T-helper 2 cell treated with Interferon-gamma antibody and Interleukin-4, amounts not matched to agents 100 ng/mL and 5 ng/mL, for 36 hours (primary cell): ENCODE results near the gene EHD3. TPM values are rescaled to one million over a fixed set of nuclear protein-coding genes. Genes with fewer than 3 reads are reported as not detected.

Experiments used
- intact Hi-C: fragments of 100-400 bp; cut with micrococcal nuclease; formaldehyde crosslinking; loops from one replicate; pipeline ENCODE4 v1.15.1; 2023
- total RNA-seq: library from RNA; stranded (reverse); gene quantifications from 2 replicates; pipeline ENCODE4 v1.2.3, GENCODE V29; 2022

EHD3 gene
- total RNA-seq, 1 donor from 2014 or later, result 1.8 TPM

GRCh38 chr2:31234683-31235503 is 941 bp downstream of the EHD3 start:
- intact Hi-C loops, result loop anchor here (5.0 kb wide), 1 partner anchor 87 kb away; no protein-coding TSS in a partner anchor

GRCh38 chr2:31235504-31235902 is 1.6 kb downstream of the EHD3 start:
- intact Hi-C loops, result no loop called here

- intact Hi-C loops, result no loop called here
Observed at GRCh38 chr2:31236433-31237205, 2.7 kb downstream of the EHD3 start.

- intact Hi-C loops, result no loop called here
Observed at GRCh38 chr2:31237348-31238017, 3.5 kb downstream of the EHD3 start.

GRCh38 chr2:31238126-31238905 is 4.4 kb downstream of the EHD3 start:
- intact Hi-C loops, result no loop called here

- intact Hi-C loops, result no loop called here
Observed at GRCh38 chr2:31238906-31239592, 5.1 kb downstream of the EHD3 start.

GRCh38 chr2:31239593-31240177 is 5.7 kb downstream of the EHD3 start:
- intact Hi-C loops, result no loop called here

- intact Hi-C loops, result no loop called here
Observed at GRCh38 chr2:31240381-31241365, 6.7 kb downstream of the EHD3 start.

- intact Hi-C loops, result no loop called here
Observed at GRCh38 chr2:31241625-31242270, 7.8 kb downstream of the EHD3 start.

GRCh38 chr2:31243053-31243452 is 9.1 kb downstream of the EHD3 start:
- intact Hi-C loops, result no loop called here

GRCh38 chr2:31244101-31244500 is 10.1 kb downstream of the EHD3 start:
- intact Hi-C loops, result no loop called here

GRCh38 chr2:31246184-31246852 is 12.4 kb downstream of the EHD3 start:
- intact Hi-C loops, result no loop called here

GRCh38 chr2:31247711-31248110 is 13.8 kb downstream of the EHD3 start:
- intact Hi-C loops, result no loop called here

GRCh38 chr2:31248139-31248538 is 14.2 kb downstream of the EHD3 start:
- intact Hi-C loops, result no loop called here

- intact Hi-C loops, result no loop called here
Observed at GRCh38 chr2:31249009-31249690, 15.2 kb downstream of the EHD3 start.

GRCh38 chr2:31251018-31251417 is 17.1 kb downstream of the EHD3 start:
- intact Hi-C loops, result no loop called here

- intact Hi-C loops, result no loop called here
Observed at GRCh38 chr2:31251851-31252250, 17.9 kb downstream of the EHD3 start.
